Cardiac muscle cell (in vitro differentiated cells and primary cell): Measurements from ENCODE around the gene CSNK1A1. TPM values are rescaled to one million over a fixed set of nuclear protein-coding genes. Genes with fewer than 3 reads are reported as not detected.
A peak's percentile ranks its signal among the peaks of the same experiment; 100 is the strongest.
"Not testable (repeated sequence)": the region's sequence is repeated elsewhere in the genome, so short reads cannot be mapped to it uniquely, and the experiment has no call there.

ENCODE experiments used
- DNase-seq, 2 donors: peaks; one replicate each; pipeline versions ENCODE4 v3.0.0 to v3.0.0-alpha.2; 2010 to 2017; ENCODE audit warnings: low read depth in 1 of 2, low spot score in 1 of 2
- H3K27ac ChIP-seq: fragments of 200-600 bp; sonication (generic); 2 replicates; pipeline ENCODE4 v1.5.1; 2016
- H3K27me3 ChIP-seq: fragments of 200-600 bp; sonication (generic); 2 replicates; pipeline ENCODE4 v1.6.0; 2016; ENCODE audit warnings: control low read depth
- H3K36me3 ChIP-seq: fragments of 200-600 bp; sonication (generic); 2 replicates; pipeline ENCODE4 v1.5.1; 2016; ENCODE audit warnings: control low read depth
- H3K4me1 ChIP-seq: fragments of 200-600 bp; sonication (generic); 2 replicates; pipeline ENCODE4 v1.8.1; 2017; ENCODE audit warnings: low read depth, mild to moderate bottlenecking, mixed run types
- H3K4me3 ChIP-seq: fragments of 200-600 bp; sonication (generic); 2 replicates; pipeline ENCODE4 v1.5.1; 2016; ENCODE audit warnings: mild to moderate bottlenecking
- H3K9me3 ChIP-seq: fragments of 200-600 bp; sonication (generic); 2 replicates; pipeline ENCODE4 v1.5.1; 2017; ENCODE audit warnings: low read depth, mild to moderate bottlenecking, control low read depth
- CTCF ChIP-seq: IDR thresholded peaks from 2 replicates; pipeline ENCODE4 v1.5.1; 2012; ENCODE audit warnings: low read depth, mild to moderate bottlenecking, low read length
- polyA plus RNA-seq: library from polyadenylated mRNA; unstranded; fragments of >200 nt; fragmentation: Nextera tagmentation; extraction: Ambion mirVana; gene quantifications from 2 replicates; pipeline ENCODE4 v1.2.1, GENCODE V29; 2016
- total RNA-seq: library from RNA; depleted of rRNA; stranded (reverse); fragments of >200 nt; gene quantifications from 2 replicates; pipeline ENCODE4 v1.2.3, GENCODE V29; 2016

Gene CSNK1A1
- total and polyA plus RNA-seq, 2 experiments from 2014 or later: 161 to 286 TPM

- Histone ChIP-seq H3K4me1 (peaks cover 46% of the 10 kb centered on the region), H3K4me3 (no peak overlapping the region), H3K9me3 (no peaks in the 10 kb centered on the region), H3K27me3 (no peaks in the 10 kb centered on the region), H3K27ac (peak overlapping the region; percentile 94), H3K36me3 (no peaks in the 10 kb centered on the region)
- peak; percentile 11 for TF ChIP-seq CTCF
- DNase-seq: peak; percentile 83 to 95
Measured at GRCh38 chr5:149452007-149452664, 99.1 kb downstream of the CSNK1A1 start.

GRCh38 chr5:149450199-149450598 is 101.0 kb downstream of the CSNK1A1 start:
- Histone ChIP-seq H3K27me3 (no peaks in the 10 kb centered on the region), H3K4me1 (peaks cover 31% of the 10 kb centered on the region), H3K27ac (peak overlapping the region; percentile 49), H3K36me3 (no peaks in the 10 kb centered on the region), H3K9me3 (no peaks in the 10 kb centered on the region), H3K4me3 (no peak overlapping the region)
- no peak for TF ChIP-seq CTCF
- DNase-seq: peak in 1 of 2 donors; percentile 91

GRCh38 chr5:149448831-149449714 is 102.2 kb downstream of the CSNK1A1 start:
- H3K4me1 ChIP-seq: peaks cover 31% of the 10 kb centered on the region
- TF ChIP-seq CTCF: peak; percentile 42

GRCh38 chr5:149448431-149448830 is 102.8 kb downstream of the CSNK1A1 start:
- peaks cover 31% of the 10 kb centered on the region for H3K4me1 ChIP-seq
- H3K4me3 ChIP-seq: no peak overlapping the region
- DNase-seq: no peak
- no peaks in the 10 kb centered on the region for H3K27me3 ChIP-seq
- H3K9me3 ChIP-seq: no peaks in the 10 kb centered on the region
- no peak for TF ChIP-seq CTCF
- H3K36me3 ChIP-seq: no peaks in the 10 kb centered on the region
- H3K27ac ChIP-seq: peak overlapping the region; percentile 24

More at GRCh38 chr5:149448831-149449714, 102.2 kb downstream of the CSNK1A1 start:
- no peaks in the 10 kb centered on the region for H3K36me3 ChIP-seq
- peak in 1 of 2 donors; percentile 60 for DNase-seq
- no peak overlapping the region for H3K4me3 ChIP-seq
- H3K9me3 ChIP-seq: no peaks in the 10 kb centered on the region
- H3K27me3 ChIP-seq: no peaks in the 10 kb centered on the region
- H3K27ac ChIP-seq: peak overlapping the region; percentile 52

GRCh38 chr5:149447373-149448367 is 103.6 kb downstream of the CSNK1A1 start:
- H3K27ac ChIP-seq: no peak overlapping the region
- no peak for TF ChIP-seq CTCF
- peak in 1 of 2 donors; percentile 54 for DNase-seq
- H3K4me1 ChIP-seq: peaks cover 28% of the 10 kb centered on the region
- H3K9me3 ChIP-seq: no peaks in the 10 kb centered on the region
- no peaks in the 10 kb centered on the region for H3K36me3 ChIP-seq
- no peak overlapping the region for H3K4me3 ChIP-seq
- no peaks in the 10 kb centered on the region for H3K27me3 ChIP-seq

GRCh38 chr5:149446794-149447193 is 104.4 kb downstream of the CSNK1A1 start:
- DNase-seq, H3K36me3 ChIP-seq, H3K27me3 ChIP-seq, H3K9me3 ChIP-seq, H3K27ac ChIP-seq, H3K4me3 ChIP-seq: not testable (repeated sequence)
- peaks cover 20% of the 10 kb centered on the region for H3K4me1 ChIP-seq
